Activated effector memory CD4-positive, alpha-beta T cell treated with anti-CD3 and anti-CD28 coated beads, Interleukin-2, amount 50 U/mL, for 16 hours (primary cell): ENCODE measurements around the gene FAM181B.

Experiments
- DNase-seq: peaks from one replicate; pipeline ENCODE4 v3.0.0-alpha.2; 2020

FAM181B gene, protein sequence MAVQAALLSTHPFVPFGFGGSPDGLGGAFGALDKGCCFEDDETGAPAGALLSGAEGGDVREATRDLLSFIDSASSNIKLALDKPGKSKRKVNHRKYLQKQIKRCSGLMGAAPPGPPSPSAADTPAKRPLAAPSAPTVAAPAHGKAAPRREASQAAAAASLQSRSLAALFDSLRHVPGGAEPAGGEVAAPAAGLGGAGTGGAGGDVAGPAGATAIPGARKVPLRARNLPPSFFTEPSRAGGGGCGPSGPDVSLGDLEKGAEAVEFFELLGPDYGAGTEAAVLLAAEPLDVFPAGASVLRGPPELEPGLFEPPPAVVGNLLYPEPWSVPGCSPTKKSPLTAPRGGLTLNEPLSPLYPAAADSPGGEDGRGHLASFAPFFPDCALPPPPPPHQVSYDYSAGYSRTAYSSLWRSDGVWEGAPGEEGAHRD

GRCh38 chr11:82733444-82734119 lies at the start of gene FAM181B:
Gene FAM181B, minus strand, starts transcription at chr11:82733864. Its CDS starts 135 bp downstream, at chr11:82733729.
- peak; percentile 64 for DNase-seq

- no peak for DNase-seq
These were observed 49.2 kb upstream of the FAM181B start for GRCh38 chr11:82782825-82783374.

- no peak for DNase-seq
These were observed 45.1 kb upstream of the FAM181B start for GRCh38 chr11:82778776-82779175.

DNA sequence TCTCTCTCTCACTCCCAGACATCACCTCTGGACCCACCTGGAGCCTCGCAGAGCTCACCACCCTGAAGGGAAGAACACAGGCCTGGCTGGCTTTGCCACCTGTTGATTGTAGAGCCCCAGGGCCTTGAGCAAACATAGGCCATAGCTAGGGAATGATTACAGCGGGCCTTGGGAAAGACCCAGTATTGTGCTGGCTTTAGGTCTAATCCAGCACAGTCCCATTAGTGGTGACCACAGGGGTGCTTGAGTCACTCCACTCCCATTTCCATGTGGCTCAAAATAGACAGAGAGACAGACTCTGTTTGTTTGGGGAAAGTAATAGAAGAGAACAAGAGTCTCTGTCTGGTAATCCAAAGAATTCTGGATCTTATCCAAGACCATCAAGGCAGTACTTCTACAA lies 42.7 kb upstream of the FAM181B start:
- no peak for DNase-seq

DNA sequence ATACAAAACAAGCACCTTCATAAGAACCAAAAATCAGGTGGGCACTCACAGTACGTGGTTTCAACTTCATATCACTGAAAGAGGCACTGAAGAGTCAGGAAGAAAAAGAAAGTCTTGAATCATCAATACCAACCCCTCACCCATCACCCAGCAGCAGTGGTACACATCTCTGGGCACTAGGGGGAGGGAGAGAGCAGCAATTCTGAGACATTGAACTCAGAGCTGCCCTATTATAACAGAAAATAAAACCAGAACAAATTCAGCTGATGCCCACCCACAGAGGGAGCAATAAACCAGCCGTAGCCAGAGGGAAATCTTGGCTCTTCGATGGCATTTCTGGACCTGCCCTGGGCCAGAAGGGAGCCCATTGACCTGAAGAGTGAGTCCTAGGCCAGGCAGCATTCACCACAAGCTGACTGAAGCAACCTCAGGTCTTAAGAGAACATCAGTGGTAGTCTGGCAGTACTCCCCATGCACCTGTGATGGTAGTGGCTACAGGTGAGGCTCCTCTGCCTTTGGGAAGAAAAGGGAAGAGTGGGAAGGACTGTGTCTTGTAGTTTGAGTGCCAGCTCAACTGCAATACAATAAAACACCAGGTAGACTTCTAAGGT lies 42.2 kb upstream of the FAM181B start:
- DNase-seq = no peak

DNA sequence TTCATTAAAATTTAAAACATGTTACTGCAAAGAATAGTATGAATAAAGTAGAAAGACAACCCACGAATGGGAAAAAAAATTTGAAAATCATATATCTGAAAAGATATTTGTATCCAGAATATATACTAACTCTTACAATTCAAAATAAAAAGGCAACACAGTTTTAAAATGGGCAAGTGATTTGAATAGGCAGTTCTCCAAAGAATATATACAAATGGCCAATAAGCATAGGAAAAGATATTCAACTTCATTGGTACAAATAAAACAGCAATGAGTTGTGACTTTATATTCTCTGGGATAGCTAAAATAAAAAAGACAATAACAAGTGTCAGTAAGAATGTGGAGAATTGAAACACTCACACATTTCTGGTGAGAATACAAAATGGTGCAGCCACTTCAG lies 41.6 kb upstream of the FAM181B start:
- DNase-seq = no peak

- DNase-seq = no peak
These were observed 38.1 kb upstream of the FAM181B start for GRCh38 chr11:82771781-82772180.

- DNase-seq = no peak
These were observed 33.5 kb upstream of the FAM181B start for GRCh38 chr11:82767123-82767522.

- DNase-seq = no peak
These were observed 31.9 kb upstream of the FAM181B start for GRCh38 chr11:82765466-82766034.

DNA sequence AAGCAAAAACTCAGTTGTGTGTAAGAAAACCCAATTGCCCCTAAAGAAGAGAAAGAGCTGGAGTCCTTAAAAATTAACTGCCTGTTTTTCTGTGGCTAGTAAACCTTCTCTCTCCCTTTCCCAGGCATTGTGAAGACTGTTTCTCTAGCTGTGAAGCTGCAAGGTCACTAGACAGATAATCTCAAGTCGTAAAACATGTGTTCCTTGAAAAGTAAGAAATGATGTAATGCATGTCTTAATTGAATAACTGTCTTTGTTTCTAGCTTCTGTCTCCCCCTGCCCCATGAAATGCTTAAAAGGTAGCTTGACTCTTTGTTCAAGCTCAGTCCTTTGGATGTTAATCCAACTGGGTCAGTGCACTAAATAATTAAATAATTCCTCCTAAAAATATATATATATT lies 29.5 kb upstream of the FAM181B start:
- DNase-seq = no peak

- no peak for DNase-seq
These were observed 26.0 kb upstream of the FAM181B start for GRCh38 chr11:82759649-82760048.

DNA sequence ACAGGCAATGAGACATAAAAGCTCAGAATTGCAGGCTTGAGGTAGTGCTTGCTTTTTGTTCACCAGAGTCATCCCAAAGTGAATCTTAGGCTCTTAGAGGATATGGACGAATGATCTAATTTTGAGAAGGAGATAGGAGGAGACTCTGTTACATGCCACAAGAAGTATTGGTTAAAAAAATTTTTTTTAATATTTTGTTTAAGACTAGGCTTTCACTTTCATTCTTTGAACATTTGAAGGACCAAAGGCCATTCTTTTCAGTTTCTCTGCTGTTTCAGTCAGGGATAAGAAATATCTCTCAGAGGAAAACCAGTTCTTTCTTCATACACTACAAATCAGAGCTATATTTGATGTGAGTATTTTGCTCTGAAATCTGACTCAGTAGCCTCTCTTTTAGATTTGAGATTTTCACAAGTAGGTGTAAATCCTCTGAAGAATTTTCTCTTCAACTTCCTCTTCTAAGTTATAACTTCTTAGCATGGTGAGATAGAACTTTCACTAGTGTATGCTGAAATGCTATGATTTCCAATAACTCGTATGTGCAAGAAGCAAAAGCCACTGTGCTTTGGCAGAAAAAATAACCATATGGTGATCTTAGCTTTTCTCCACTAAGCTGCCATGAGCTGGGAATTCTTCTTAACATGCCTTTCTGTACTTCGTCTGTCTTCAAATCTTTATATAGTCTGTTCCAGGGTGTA lies 24.1 kb upstream of the FAM181B start:
- DNase-seq = no peak

DNA sequence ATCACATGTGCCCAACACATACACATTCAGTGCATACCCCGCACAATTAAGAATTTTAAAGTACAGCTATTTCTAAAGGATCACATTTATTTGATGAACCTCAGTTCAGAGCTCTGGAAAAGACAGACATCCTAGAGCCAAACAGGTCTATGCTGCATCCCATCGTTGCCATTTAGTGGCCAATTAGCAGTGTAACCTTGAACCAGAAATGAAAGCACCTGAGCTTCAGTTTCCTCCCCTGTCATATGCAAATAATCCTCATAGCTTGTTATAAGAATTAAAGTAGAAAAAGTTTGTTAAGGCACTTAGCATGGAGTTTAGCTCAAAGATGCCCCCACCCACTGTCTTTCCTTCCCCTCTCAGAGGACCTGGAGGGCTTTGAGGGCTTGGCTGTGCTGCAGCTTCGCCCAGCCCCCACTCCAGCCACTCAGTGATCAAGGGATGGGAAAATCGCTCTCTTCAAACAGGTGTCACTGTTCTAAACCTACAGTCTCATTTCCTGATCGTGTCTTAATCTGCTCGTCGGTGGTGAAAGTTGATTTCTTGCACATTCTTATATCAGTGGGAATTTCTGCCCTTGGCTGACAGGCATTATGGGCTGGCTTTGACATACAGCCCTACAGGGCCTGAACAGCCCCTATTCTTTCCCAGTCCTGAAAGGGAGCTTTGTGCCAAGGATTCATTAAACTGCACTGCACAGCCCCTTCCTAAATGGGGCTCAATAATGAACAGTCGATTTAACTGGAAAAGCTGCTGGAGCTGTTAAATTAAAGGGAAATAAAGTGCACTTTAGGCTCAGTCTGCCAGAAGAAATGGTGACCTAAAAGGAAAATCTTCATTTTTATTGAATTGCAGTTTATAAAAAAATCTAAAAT lies 23.3 kb upstream of the FAM181B start:
- DNase-seq = no peak

GRCh38 chr11:82754410-82754809 lies 20.7 kb upstream of the FAM181B start:
- no peak for DNase-seq

DNA sequence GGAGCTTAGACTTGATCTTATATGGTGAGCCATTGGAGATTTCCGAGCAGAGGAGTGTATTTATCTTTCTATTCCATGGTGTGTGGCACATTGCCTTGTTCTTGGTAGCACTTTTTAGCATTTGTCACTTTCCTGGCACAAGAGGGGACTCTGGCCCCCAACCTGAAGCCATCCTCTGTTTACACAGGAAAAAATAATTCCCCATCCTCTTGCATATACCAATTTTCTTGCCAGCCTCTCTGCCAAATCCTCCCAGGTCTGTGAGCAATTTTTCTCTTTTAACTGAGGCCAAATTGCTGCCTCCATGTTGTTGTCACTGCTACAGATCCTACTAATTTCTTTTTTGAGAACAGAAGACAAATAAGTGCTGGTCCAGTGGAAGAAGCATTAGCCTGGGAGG lies 20.3 kb upstream of the FAM181B start:
- DNase-seq = no peak

DNA sequence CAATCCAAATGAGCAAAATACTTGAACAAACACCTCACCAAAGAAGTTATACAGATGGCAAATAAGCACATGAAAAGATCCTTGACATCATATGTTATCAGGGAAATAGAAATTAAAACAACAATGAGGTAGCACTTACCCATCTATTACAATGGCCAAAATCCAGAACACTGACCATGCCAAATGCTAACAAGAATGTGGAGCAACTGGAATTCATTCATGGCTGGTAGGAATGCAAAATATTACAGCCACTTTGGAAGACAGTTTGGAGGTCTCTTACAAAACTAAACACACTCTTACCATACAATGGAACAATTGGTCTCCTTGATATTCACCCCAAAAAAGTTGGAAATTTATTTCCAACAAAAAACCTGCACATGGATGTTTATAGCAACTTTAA lies 19.1 kb upstream of the FAM181B start:
- no peak for DNase-seq

DNA sequence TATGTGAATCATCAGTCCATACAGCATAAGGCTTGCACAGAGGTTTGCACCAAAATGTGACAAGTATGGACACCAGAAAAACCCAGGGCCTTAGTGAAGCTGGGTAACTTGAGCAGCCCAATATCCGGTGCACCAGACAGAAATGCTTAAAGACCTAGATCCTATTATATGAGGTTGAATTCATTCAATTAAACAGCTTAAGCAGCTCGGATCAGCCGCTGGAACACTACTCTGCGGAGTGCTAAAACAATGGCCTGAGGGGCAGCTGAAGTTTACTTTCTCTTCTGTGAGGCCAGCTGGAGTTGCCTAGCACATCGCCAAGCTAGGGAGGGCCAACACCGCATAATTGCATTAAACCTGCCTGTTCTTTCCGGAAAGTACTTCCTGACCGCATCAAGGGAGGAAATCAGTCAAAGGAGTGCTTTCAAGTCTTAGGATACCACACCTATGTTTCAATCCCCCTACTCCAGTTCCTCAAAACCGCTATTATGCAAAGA lies 17.0 kb upstream of the FAM181B start:
- peak; percentile 63 for DNase-seq

GRCh38 chr11:82747471-82747870 lies 13.8 kb upstream of the FAM181B start:
- no peak for DNase-seq

DNA sequence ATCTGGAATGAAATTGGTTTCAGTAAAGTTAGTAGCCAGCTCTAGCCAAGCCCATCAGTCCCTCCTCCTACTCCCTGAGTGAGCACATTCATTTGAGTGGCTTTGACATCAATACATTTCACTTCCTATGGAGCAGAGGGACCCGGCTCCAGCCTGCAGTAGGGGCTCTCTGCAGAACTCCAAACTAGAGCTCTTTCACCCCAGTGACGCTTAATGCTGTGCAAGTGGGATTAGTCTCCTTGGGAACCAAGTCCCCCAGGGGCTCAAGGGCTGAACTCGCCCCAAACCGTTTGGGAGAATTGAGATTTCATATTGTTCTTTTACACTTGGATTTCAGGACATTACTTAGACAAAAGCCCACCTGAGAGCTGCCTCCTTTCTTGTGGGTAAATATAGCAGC lies 4.4 kb upstream of the FAM181B start:
- DNase-seq = no peak

DNA sequence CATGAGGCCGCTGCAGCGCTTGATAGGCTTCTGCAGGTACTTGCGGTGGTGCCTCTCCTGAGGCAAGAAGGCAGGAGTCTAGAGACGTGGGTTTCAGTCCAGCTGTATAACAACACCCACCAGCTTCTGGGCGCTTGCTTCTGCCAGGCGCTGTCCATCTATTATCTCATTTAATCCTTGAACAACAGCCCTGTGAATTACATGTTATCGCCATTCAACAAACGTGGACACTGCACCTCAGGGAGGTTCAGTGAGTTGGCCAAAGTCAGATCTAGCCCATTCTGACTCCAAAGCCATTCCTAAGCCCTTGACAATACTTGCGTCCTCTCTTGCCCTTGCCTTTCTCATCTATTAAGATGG lies 436 bp upstream of the FAM181B start:
- DNase-seq = no peak

DNA sequence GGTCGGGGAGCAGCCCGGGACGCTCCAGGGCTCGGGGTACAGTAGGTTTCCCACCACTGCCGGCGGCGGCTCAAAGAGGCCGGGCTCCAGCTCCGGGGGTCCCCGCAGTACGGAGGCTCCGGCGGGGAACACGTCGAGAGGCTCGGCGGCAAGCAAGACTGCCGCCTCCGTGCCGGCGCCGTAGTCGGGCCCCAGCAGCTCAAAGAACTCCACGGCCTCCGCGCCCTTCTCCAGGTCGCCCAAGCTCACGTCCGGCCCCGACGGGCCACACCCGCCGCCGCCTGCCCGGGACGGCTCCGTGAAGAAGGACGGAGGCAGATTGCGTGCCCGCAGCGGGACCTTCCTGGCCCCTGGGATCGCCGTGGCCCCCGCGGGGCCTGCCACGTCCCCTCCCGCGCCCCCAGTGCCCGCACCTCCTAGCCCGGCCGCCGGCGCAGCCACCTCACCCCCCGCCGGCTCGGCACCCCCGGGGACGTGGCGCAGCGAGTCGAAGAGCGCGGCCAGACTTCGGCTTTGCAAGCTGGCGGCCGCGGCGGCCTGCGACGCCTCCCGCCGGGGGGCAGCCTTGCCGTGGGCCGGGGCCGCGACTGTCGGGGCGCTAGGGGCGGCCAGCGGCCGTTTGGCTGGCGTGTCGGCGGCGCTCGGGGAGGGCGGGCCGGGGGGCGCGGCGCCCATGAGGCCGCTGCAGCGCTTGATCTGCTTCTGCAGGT lies 775 bp downstream of the FAM181B start:
- DNase-seq = no peak
